HEK293 (cell line): ENCODE measurements around the gene TEF.

Experiments used
- CTCF ChIA-PET: fragments of 350-600 bp; formaldehyde crosslinking; extraction: SDS; loops from one replicate; lab custom pipeline; 2021; ENCODE audit warnings: antibody characterized with exemption; lab: Yijun Ruan, JAX
- POLR2A ChIA-PET: fragments of 300-600 bp; formaldehyde crosslinking; extraction: SDS; loops from one replicate; lab custom pipeline; 2020; ENCODE audit warnings: antibody characterized with exemption, inconsistent platforms; lab: Yijun Ruan, JAX
- H3K27ac ChIP-seq: fragments of 200-500 bp; sonication (Bioruptor generic); 2 replicates; pipeline ENCODE4 v1.5.1; 2014; ENCODE audit warnings: low read depth, low read length, control low read depth, inconsistent platforms; ENCODE audit errors: extremely low read depth
- H3K36me3 ChIP-seq, 2 experiments: fragments of 200-500 bp in 1 of 2; sonication (Bioruptor generic) in 1 of 2; 1 replicate in 1 of 2; 2 replicates in 1 of 2; pipeline ENCODE4 v1.5.1; 2014 to 2017; ENCODE audit warnings: inconsistent platforms in 2 of 2, low read length in 2 of 2; ENCODE audit not compliant: control insufficient read depth in 2 of 2, insufficient read depth in 1 of 2
- H3K4me1 ChIP-seq: fragments of 200-500 bp; sonication (Bioruptor generic); 2 replicates; pipeline ENCODE4 v1.5.1; 2014; ENCODE audit warnings: mild to moderate bottlenecking, low read length, inconsistent platforms; ENCODE audit not compliant: control insufficient read depth, insufficient read depth
- H3K4me3 ChIP-seq: 2 replicates; pipeline ENCODE4 v1.5.1; 2011; ENCODE audit warnings: low read depth, mild to moderate bottlenecking, control low read depth, low read length, moderate library complexity
- H3K9me3 ChIP-seq: fragments of 200-500 bp; sonication (Bioruptor generic); 2 replicates; pipeline ENCODE4 v1.5.1; 2014; ENCODE audit warnings: low read depth, low read length, inconsistent platforms; ENCODE audit not compliant: control insufficient read depth, insufficient read depth
- BCL11A ChIP-seq: fragments of 450-650 bp; formaldehyde crosslinking; IDR thresholded peaks from 2 replicates; pipeline ENCODE4 v1.5.1; 2016; ENCODE audit warnings: low read depth, missing biosample characterization, missing genetic modification characterization
- MZF1 ChIP-seq: fragments of 450-650 bp; formaldehyde crosslinking; IDR thresholded peaks from 2 replicates; pipeline ENCODE4 v1.5.1; 2017; ENCODE audit warnings: missing biosample characterization, missing genetic modification characterization, borderline replicate concordance
- ZFP37 ChIP-seq: fragments of 450-650 bp; formaldehyde crosslinking; IDR thresholded peaks from 2 replicates; pipeline ENCODE4 v1.5.1; 2016; ENCODE audit warnings: missing biosample characterization, missing genetic modification characterization
- ZNF148 ChIP-seq: fragments of 450-650 bp; formaldehyde crosslinking; IDR thresholded peaks from 2 replicates; pipeline ENCODE4 v1.5.0; 2017; ENCODE audit warnings: missing biosample characterization, missing genetic modification characterization, borderline replicate concordance
- ZNF184 ChIP-seq: fragments of 450-650 bp; IDR thresholded peaks from 2 replicates; pipeline ENCODE4 v1.5.1; 2018; ENCODE audit warnings: missing biosample characterization, mild to moderate bottlenecking, missing genetic modification characterization
- ZNF19 ChIP-seq: fragments of 450-650 bp; formaldehyde crosslinking; IDR thresholded peaks from 2 replicates; pipeline ENCODE4; 2016; ENCODE audit warnings: missing biosample characterization, missing genetic modification characterization, low read depth
- ZNF2 ChIP-seq: fragments of 450-650 bp; formaldehyde crosslinking; IDR thresholded peaks from 2 replicates; pipeline ENCODE4 v1.5.1; 2016; ENCODE audit warnings: missing biosample characterization, missing genetic modification characterization
- ZNF26 ChIP-seq: fragments of 450-650 bp; formaldehyde crosslinking; IDR thresholded peaks from 2 replicates; pipeline ENCODE4 v1.5.1; 2016; ENCODE audit warnings: missing biosample characterization, missing genetic modification characterization
- ZNF423 ChIP-seq: fragments of 450-650 bp; formaldehyde crosslinking; IDR thresholded peaks from 2 replicates; pipeline ENCODE4 v1.5.1; 2016; ENCODE audit warnings: missing biosample characterization, missing genetic modification characterization
- ZNF473 ChIP-seq: fragments of 450-650 bp; formaldehyde crosslinking; IDR thresholded peaks from 2 replicates; pipeline ENCODE4 v1.5.1; 2017; ENCODE audit warnings: missing biosample characterization, missing genetic modification characterization
- ZNF518A ChIP-seq: fragments of 450-650 bp; formaldehyde crosslinking; conservative IDR thresholded peaks from 2 replicates; pipeline ENCODE4 v1.5.1; 2016; ENCODE audit warnings: low read depth, missing biosample characterization, missing genetic modification characterization
- ZNF558 ChIP-seq: fragments of 450-650 bp; formaldehyde crosslinking; IDR thresholded peaks from 2 replicates; pipeline ENCODE4 v1.5.1; 2016; ENCODE audit warnings: missing biosample characterization, missing genetic modification characterization
- ZNF596 ChIP-seq: fragments of 450-650 bp; IDR thresholded peaks from 2 replicates; pipeline ENCODE4 v1.5.0; 2018; ENCODE audit warnings: missing biosample characterization, mild to moderate bottlenecking, missing genetic modification characterization, moderate library complexity
- ZNF639 ChIP-seq: fragments of 450-650 bp; formaldehyde crosslinking; IDR thresholded peaks from 2 replicates; pipeline ENCODE4 v1.5.1; 2016; ENCODE audit warnings: missing biosample characterization, missing genetic modification characterization
- ZNF654 ChIP-seq: fragments of 450-650 bp; formaldehyde crosslinking; IDR thresholded peaks from 2 replicates; pipeline ENCODE4 v1.5.1; 2016; ENCODE audit warnings: low read depth, missing biosample characterization, missing genetic modification characterization
- ZNF660 ChIP-seq: fragments of 450-650 bp; IDR thresholded peaks from 2 replicates; pipeline ENCODE4 v1.5.1; 2018; ENCODE audit warnings: missing biosample characterization, mild to moderate bottlenecking, missing genetic modification characterization
- ZNF776 ChIP-seq: fragments of 450-650 bp; formaldehyde crosslinking; IDR thresholded peaks from 2 replicates; pipeline ENCODE4 v1.5.0; 2017; ENCODE audit warnings: missing biosample characterization, missing genetic modification characterization, borderline replicate concordance
- ZNF843 ChIP-seq: fragments of 450-650 bp; formaldehyde crosslinking; IDR thresholded peaks from 2 replicates; pipeline ENCODE4 v1.5.1; 2016; ENCODE audit warnings: missing biosample characterization, missing genetic modification characterization

The TEF gene

GRCh38 chr22:41362615-41363014 is 19.1 kb upstream of the TEF start:
- CTCF ChIA-PET = interaction anchor here (0.9 to 1.3 kb wide), 2 partner anchors 11 to 20 kb away, joined by 3 read pairs; no protein-coding TSS in a partner anchor
- POLR2A ChIA-PET = interaction anchor here (0.5 to 2.0 kb wide), 2 partner anchors 19 to 73 kb away, joined by 4 to 7 read pairs; partner anchors contain the start of gene TEF

GRCh38 chr22:41364233-41364632 is 17.5 kb upstream of the TEF start:
- Histone ChIP-seq H3K4me1 (peaks cover 11% of the 10 kb centered on the region), H3K4me3 (no peak overlapping the region), H3K9me3 (no peaks in the 10 kb centered on the region), H3K27ac (no peak overlapping the region), H3K36me3 (peaks cover 0 to 4% of the 10 kb centered on the region in 2 experiments; a peak in 1 of 3 replicates)
- CTCF ChIA-PET = no interaction called here
- POLR2A ChIA-PET = interaction anchor here (1.5 kb wide), 1 partner anchor 10 kb away, joined by 3 read pairs; no protein-coding TSS in a partner anchor
- no peak for TF ChIP-seq ZNF26 (tag by site-specific recombination)
- no peak for TF ChIP-seq ZNF654
- no peak for TF ChIP-seq ZNF2
- TF ChIP-seq ZNF660 (tag by site-specific recombination) = no peak
- TF ChIP-seq ZNF148 (tag by site-specific recombination) = no peak
- TF ChIP-seq ZNF639 (tag by site-specific recombination) = no peak
- TF ChIP-seq MZF1 (tag by site-specific recombination) = no peak
- TF ChIP-seq ZNF776 (tag by site-specific recombination) = no peak
- TF ChIP-seq ZNF518A = no peak
- TF ChIP-seq BCL11A (tag by site-specific recombination) = no peak
- TF ChIP-seq ZNF843 (tag by site-specific recombination) = no peak
- no peak for TF ChIP-seq ZNF473
- no peak for TF ChIP-seq ZNF558
- no peak for TF ChIP-seq ZNF596 (tag by site-specific recombination)
- no peak for TF ChIP-seq ZNF184
- TF ChIP-seq ZNF19 (tag by site-specific recombination) = no peak
- no peak for TF ChIP-seq ZFP37
- TF ChIP-seq, all 188 proteins: peak for 0

More at GRCh38 chr22:41362615-41363014, 19.1 kb upstream of the TEF start:
- Histone ChIP-seq H3K9me3 (no peaks in the 10 kb centered on the region), H3K36me3 (peaks cover 0 to 18% of the 10 kb centered on the region in 2 experiments; a peak in 1 of 3 replicates), H3K4me3 (no peak overlapping the region), H3K4me1 (peaks cover 7% of the 10 kb centered on the region), H3K27ac (0 out of 2 replicates have a peak overlapping the region, but pooled peaks have one; percentile 1)
- no peak for TF ChIP-seq ZNF473
- no peak for TF ChIP-seq ZNF423 (tag by site-specific recombination)
